GM23248 (cell line): ENCODE measurements around the gene LHB.
"Not testable (repeated sequence)": the region's sequence is repeated elsewhere in the genome, so short reads cannot be mapped to it uniquely, and the experiment has no call there.

Source experiments
- EZH2 ChIP-seq: fragments of 200-600 bp; sonication (generic); IDR thresholded peaks from 2 replicates; pipeline ENCODE4 v1.6.1; 2018; ENCODE audit warnings: antibody characterized with exemption, mild to moderate bottlenecking; ENCODE audit not compliant: insufficient read depth, poor library complexity, severe bottlenecking
- EZH2phosphoT487 ChIP-seq: fragments of 200-600 bp; sonication (generic); IDR thresholded peaks from 2 replicates; pipeline ENCODE4 v1.6.1; 2018; ENCODE audit warnings: antibody characterized with exemption, moderate library complexity, mild to moderate bottlenecking, low read depth; ENCODE audit not compliant: insufficient read depth

DNA sequence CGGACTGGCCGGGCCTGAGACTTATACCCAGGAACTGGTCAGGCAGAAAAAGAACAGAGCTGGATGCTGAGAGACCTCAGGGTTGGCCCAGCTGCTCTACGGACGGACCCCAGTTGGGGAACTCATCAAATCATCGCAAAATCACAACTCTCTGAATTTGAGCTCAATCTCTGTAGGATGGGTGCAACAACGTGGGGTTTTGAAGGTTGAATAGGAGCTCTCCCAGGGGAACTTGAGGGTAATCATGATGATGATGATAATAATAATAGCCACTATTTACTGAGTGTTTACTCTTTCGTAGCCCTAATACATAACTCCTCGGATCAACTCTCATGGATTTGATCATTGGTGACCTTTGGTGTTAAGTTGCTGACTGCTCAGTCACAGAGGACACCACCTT lies 13.4 kb upstream of the LHB start:
- TF ChIP-seq EZH2, EZH2phosphoT487: not testable (repeated sequence)
